Aorta (tissue), 5 donors: ENCODE data around the gene PLCD4. TPM values are rescaled to one million over a fixed set of nuclear protein-coding genes. Genes with fewer than 3 reads are reported as not detected.

ENCODE experiments used
- ATAC-seq: fragments of 200-7000 bp; cut with Tn5 transposase; one replicate; pipeline ENCODE4 v1.9.1; 2022; ENCODE audit warnings: moderate library complexity; ENCODE audit not compliant: low FRiP score
- DNase-seq, 2 donors: peaks; one replicate each; pipeline ENCODE4 v3.0.0-alpha.2; 2020
- H3K27ac ChIP-seq, 2 donors: one replicate each; pipeline ENCODE4 v1.5.1; 2013; ENCODE audit warnings: low read length in 2 of 2, mild to moderate bottlenecking in 2 of 2, moderate library complexity in 2 of 2, control low read depth in 1 of 2, inconsistent platforms in 1 of 2, low read depth in 1 of 2
- H3K27me3 ChIP-seq, 2 donors: one replicate each; pipeline ENCODE4 v1.6.1; 2013; ENCODE audit warnings: control low read depth in 1 of 2, low read length in 1 of 2, mild to moderate bottlenecking in 1 of 2, moderate library complexity in 1 of 2; ENCODE audit not compliant: insufficient read depth in 2 of 2, control insufficient read depth in 1 of 2
- H3K36me3 ChIP-seq, 2 donors: one replicate each; pipeline ENCODE4 v1.6.1; 2013; ENCODE audit warnings: control low read depth in 1 of 2, low read length in 1 of 2, mild to moderate bottlenecking in 1 of 2; ENCODE audit not compliant: insufficient read depth in 2 of 2, control insufficient read depth in 1 of 2
- H3K4me1 ChIP-seq, 2 donors: one replicate each; pipeline ENCODE4 v1.6.1; 2013; ENCODE audit warnings: low read length in 2 of 2, control low read depth in 1 of 2, mild to moderate bottlenecking in 1 of 2, moderate library complexity in 1 of 2; ENCODE audit not compliant: insufficient read depth in 2 of 2, control insufficient read depth in 1 of 2
- H3K4me3 ChIP-seq, 2 donors: one replicate each; pipeline ENCODE4 v1.5.1; 2013; ENCODE audit warnings: low read length in 2 of 2, control low read depth in 1 of 2, mild to moderate bottlenecking in 1 of 2
- H3K9me3 ChIP-seq: one replicate; pipeline ENCODE4 v1.6.1; 2013; ENCODE audit warnings: mild to moderate bottlenecking, low read length; ENCODE audit not compliant: control insufficient read depth
- WGBS, 2 donors: extraction: QIAGEN DNeasy Blood & Tissue Kit; methylation state at CpG; one replicate each; pipeline ENCODE4 v1.1.7; 2013; 5-methylcytosine and 5-hydroxymethylcytosine counted together
- intact Hi-C, 2 donors: fragments of 100-400 bp; cut with DNase I; formaldehyde crosslinking; loops; one replicate each; pipeline versions ENCODE4 v1.14.2 to v1.15.0; 2022
- polyA plus RNA-seq, 2 donors: library from polyadenylated mRNA; stranded (reverse); fragments of 200-250 nt; gene quantifications; one replicate each; pipeline ENCODE4 v1.2.3, GENCODE V29; 2013
- total RNA-seq, 2 donors: library from RNA; stranded (reverse); fragmentation: NEBNext Ultra II Directional; extraction: Animal tissue kit (Norgen Biotek cat#: 25700); gene quantifications; one replicate each; pipeline ENCODE4 v1.2.1, GENCODE V29; 2021
- donor health status: healthy with polysubstance abuse.
- donor health status: Bipolar disorder and iron deficiency.
- donor health status: DM: no; HTN: no; CAD: no.
- donor health status: DM: no; HTN: no; CAD: no.
- donor health status: DM: yes; HTN: yes; CAD: no.

Gene PLCD4
- total and polyA plus RNA-seq, 4 donors, result 0.25 to 5.3 (median 1.4) TPM

DNA sequence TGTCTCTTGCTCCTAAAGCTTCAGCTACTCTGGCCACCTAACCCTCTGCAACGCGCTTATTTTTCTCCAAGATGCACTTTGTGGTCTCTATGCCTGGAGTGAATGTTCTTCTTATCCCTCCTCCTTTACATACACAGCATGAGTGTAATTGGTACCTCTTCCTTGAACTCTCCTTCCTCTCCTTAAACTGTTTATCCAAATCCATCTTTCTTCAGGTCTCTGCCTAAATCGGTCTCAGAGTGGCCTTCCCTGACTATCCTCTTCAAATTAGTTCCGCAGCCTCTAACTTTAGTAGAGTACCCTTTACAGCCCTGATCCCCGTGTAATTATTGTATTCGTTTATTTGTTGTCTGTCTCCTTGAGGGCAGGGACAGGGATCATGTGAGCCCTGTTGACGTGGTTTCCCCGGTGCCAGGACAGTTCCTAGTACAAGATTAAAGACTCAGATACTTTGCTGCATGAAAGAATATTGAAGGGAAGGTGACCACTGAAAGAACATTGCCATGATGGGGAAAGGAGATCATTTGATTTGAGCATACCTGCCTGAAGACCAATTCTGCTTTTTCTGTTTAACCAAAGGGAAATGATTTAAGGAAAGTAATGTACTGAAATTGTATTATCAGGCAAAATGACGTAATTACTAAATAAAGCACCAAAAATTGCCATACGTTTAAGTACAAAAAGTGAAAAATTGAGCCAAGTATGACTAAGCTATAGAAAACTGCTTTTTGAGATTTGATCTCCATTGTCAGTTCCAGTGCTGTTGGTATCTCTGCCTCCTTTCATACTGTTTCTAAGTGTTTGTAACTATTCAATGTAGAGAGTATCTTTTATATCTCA lies 37.8 kb upstream of the PLCD4 start:
- no peaks in the 10 kb centered on the region for H3K4me1 ChIP-seq
- ATAC-seq, result no peak
- intact Hi-C loops, result loop anchor here in 1 of 2 donors (2.0 to 10.0 kb wide), 2 partner anchors 163 to 305 kb away; partner anchors contain the start of gene GPBAR1

DNA sequence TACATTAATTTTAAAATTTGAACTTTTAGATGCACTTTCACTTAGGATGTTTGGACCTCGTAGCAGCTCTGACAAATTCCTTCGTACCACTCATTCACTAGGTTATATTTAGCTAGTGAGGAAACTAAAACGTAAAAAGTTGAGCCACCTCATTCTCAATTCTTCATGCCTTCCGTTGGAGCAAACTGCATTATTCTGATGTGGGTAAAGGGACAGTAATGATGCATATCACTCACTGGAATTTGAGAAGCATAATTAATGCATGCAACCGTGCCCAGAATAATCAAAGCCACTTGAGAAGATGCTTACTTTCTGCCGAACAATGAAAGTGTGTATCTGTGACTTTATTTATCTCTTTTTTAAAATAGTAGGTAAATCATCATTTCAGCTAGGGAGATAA lies 36.8 kb upstream of the PLCD4 start:
- no peak for DNase-seq
- ATAC-seq, result no peak
- Histone ChIP-seq H3K4me3 (no peak overlapping the region), H3K4me1 (no peaks in the 10 kb centered on the region), H3K27ac (no peak overlapping the region), H3K9me3 (no peaks in the 10 kb centered on the region), H3K36me3 (no peaks in the 10 kb centered on the region), H3K27me3 (no peaks in the 10 kb centered on the region)
- intact Hi-C loops, result no loop called here
- WGBS, 2 donors, result 7% methylated on average over 6 of the region's 6 CpGs

More for the DNA sequence above, 37.8 kb upstream of the PLCD4 start:
- peak overlapping the region; percentile 63 to 80 for H3K4me3 ChIP-seq
- peak overlapping the region; percentile 2 to 67 for H3K27ac ChIP-seq
- 4% methylated on average over 10 of the region's 10 CpGs for WGBS, 2 donors
- H3K9me3 ChIP-seq, result no peaks in the 10 kb centered on the region
- H3K36me3 ChIP-seq, result no peaks in the 10 kb centered on the region
- no peaks in the 10 kb centered on the region for H3K27me3 ChIP-seq
- no peak for DNase-seq

DNA sequence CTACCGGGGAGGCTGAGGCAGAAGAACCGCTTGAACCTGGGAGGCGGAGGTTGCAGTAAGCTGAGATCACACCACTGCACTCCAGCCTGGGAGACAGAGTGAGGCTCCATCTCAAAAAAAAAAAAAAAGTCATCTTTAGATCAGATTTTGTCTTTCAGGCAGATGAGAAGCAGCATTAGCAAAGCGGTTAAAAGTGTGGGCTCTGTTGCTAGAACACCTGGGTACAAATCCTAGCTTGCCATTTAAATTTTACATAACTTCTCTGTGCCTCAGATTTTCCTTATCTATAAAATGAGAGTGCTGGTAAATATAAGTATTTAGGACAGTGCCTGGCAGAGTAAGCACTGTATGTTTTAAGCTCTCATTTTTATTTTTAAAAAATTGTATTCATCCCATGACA lies 30.8 kb upstream of the PLCD4 start:
- H3K36me3 ChIP-seq, result peaks cover 0 to 3% of the 10 kb centered on the region in 2 donors
- no peaks in the 10 kb centered on the region for H3K4me1 ChIP-seq
- WGBS, 2 donors, result 94 to 96% methylated on average over 4 of the region's 4 CpGs
- H3K27ac ChIP-seq, result no peak overlapping the region
- no peaks in the 10 kb centered on the region for H3K9me3 ChIP-seq
- no peak overlapping the region for H3K4me3 ChIP-seq
- ATAC-seq, result no peak
- no peaks in the 10 kb centered on the region for H3K27me3 ChIP-seq
- DNase-seq, result no peak
- intact Hi-C loops, result no loop called here

GRCh38 chr2:218577482-218578220 lies 30.0 kb upstream of the PLCD4 start:
- no peaks in the 10 kb centered on the region for H3K27me3 ChIP-seq
- peaks cover 0 to 3% of the 10 kb centered on the region in 2 donors for H3K36me3 ChIP-seq
- H3K9me3 ChIP-seq, result no peaks in the 10 kb centered on the region
- WGBS, 2 donors, result 83 to 89% methylated on average over 3 of the region's 3 CpGs
- intact Hi-C loops, result no loop called here
- H3K27ac ChIP-seq, result no peak overlapping the region
- H3K4me1 ChIP-seq, result no peaks in the 10 kb centered on the region
- ATAC-seq (no peak), DNase-seq (no peak)
- H3K4me3 ChIP-seq, result no peak overlapping the region

GRCh38 chr2:218578272-218578877 lies 29.3 kb upstream of the PLCD4 start:
- Histone ChIP-seq H3K4me1 (no peaks in the 10 kb centered on the region), H3K9me3 (no peaks in the 10 kb centered on the region), H3K27me3 (no peaks in the 10 kb centered on the region), H3K36me3 (peaks cover 0 to 3% of the 10 kb centered on the region in 2 donors), H3K27ac (no peak overlapping the region), H3K4me3 (no peak overlapping the region)
- DNase-seq, result no peak
- 95% methylated on average over 3 of the region's 3 CpGs for WGBS, 2 donors
- intact Hi-C loops, result no loop called here
- no peak for ATAC-seq

DNA sequence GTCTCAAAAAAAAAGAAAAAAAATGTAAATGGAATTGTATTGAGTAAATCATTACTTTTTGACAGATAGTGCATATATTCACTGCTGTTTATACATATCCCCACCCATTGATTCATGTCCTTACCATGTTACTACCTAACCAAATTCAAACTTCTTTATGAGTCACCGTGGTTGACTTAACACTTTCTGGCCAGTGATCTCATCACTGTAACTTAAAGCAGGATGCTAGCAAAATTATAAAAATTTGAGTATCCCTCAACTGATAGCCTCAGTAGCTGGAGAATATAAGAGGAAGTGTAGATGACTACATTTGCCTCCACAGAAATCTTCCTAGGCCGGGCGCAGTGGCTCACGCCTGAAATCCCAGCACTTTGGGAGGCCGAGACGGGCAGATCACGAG lies 25.6 kb upstream of the PLCD4 start:
- peaks cover 4 to 7% of the 10 kb centered on the region in 2 donors for H3K36me3 ChIP-seq
- H3K27ac ChIP-seq, result no peak overlapping the region
- H3K4me1 ChIP-seq, result no peaks in the 10 kb centered on the region
- no peaks in the 10 kb centered on the region for H3K27me3 ChIP-seq
- DNase-seq, result no peak
- WGBS, 2 donors, result 94 to 97% methylated on average over 7 of the region's 7 CpGs
- no peaks in the 10 kb centered on the region for H3K9me3 ChIP-seq
- intact Hi-C loops, result no loop called here
- no peak for ATAC-seq
- no peak overlapping the region for H3K4me3 ChIP-seq

DNA sequence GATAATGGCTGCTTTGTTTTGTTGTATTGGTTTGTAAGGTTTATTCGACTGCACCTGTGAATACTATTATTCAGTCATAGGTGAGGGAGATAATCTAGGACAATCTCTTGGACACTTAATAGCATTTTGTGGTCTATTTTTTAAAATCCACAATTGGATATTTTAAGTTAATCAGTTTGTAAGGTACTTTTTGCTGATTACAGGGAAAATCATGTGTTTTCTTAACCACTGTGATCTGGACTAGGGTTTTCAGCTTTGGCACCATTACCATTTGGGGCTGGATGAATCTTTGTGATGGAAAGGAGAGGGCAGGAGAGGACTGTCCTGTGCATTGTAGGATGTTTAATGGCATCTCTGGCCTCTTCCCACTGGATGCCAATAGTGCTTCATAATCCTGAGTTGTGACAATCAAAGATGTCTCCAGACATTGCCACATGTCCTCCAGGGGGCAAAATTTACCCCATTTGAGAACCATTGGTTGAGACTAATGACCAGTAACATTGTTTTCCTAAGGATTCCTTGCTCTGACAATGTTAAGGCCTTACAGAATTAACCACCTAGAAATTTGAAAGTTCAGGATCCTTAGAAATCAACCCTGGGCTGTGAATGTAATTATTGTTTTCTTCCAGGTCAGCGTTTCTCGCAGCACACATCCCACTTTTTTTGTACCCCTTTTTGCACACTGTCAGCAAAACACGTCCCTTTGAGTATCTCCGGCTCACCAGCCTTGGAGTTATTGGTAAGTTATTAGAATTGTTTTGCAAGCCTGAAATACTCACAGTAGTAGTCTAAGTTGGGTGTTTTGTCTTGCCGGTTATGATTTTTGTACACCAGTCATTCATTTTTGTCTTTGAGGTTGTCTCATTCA lies 23.5 kb upstream of the PLCD4 start:
- no peak overlapping the region for H3K4me3 ChIP-seq
- ATAC-seq (no peak), DNase-seq (no peak)
- no peaks in the 10 kb centered on the region for H3K9me3 ChIP-seq
- WGBS, 2 donors, result 91 to 95% methylated on average over 6 of the region's 6 CpGs
- no peaks in the 10 kb centered on the region for H3K27me3 ChIP-seq
- H3K4me1 ChIP-seq, result no peaks in the 10 kb centered on the region
- H3K36me3 ChIP-seq, result peaks cover 4 to 7% of the 10 kb centered on the region in 2 donors
- intact Hi-C loops, result no loop called here
- H3K27ac ChIP-seq, result no peak overlapping the region

- Histone ChIP-seq H3K4me3 (no peak overlapping the region), H3K27ac (no peak overlapping the region), H3K36me3 (peaks cover 4 to 7% of the 10 kb centered on the region in 2 donors), H3K4me1 (no peaks in the 10 kb centered on the region), H3K9me3 (no peaks in the 10 kb centered on the region), H3K27me3 (no peaks in the 10 kb centered on the region)
- ATAC-seq (no peak), DNase-seq (no peak)
- 97 to 100% methylated on average over 1 of the region's 1 CpG for WGBS, 2 donors
- intact Hi-C loops, result no loop called here
Observed at GRCh38 chr2:218585541-218585940, 22.2 kb upstream of the PLCD4 start.
